ENCODE results near the gene BTBD18. TPM values are rescaled to one million over a fixed set of nuclear protein-coding genes. Genes with fewer than 3 reads are reported as not detected.

Gene BTBD18
- total RNA-seq, 1 experiment from 2014 or later = not detected

DNA sequence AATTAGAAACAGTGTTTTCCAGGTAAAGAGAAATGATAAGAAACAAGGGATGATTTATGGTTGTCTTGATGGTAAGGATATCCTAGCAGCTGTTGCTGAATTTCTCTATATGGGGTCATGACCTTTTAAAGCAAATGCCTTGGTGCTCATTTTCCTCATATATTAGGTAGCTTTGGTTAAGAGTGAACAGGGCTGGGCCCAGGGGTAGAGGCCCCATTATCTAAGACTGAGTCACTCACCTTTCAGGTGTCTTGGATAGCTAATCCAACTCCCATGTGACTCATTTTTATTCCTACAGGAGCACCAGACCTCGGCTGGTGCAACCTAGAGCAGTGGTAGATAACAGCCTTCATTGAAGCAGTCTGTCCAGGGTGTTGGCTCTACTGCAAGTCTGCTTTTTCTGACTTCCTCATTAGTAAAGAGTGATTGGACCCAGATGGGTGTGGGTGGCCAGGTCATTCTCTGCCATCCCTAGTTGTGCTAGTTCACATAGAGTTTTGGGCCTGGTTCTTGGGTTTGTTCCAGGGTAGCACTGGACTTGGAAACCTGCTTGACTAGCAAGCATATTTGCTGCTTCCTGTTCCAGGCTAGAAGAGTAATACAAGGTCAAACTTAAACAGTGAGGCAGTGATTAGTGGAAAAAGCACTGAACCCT, 47.4 kb upstream of the BTBD18 start:
- intact Hi-C loops (cut with micrococcal nuclease) = loop anchor here (1.0 kb wide), 3 partner anchors 21 to 87 kb away; partner anchors contain the start of genes MED19 and TMX2
- peaks cover 20% of the 10 kb centered on the region for H3K4me1 Mint-ChIP-seq (ENCODE audit: insufficient read depth, unreplicated experiment)
- no peaks in the 10 kb centered on the region for H3K27me3 Mint-ChIP-seq (ENCODE audit: insufficient read depth, unreplicated experiment)
- H3K27ac Mint-ChIP-seq (ENCODE audit: low read depth, unreplicated experiment) = peak overlapping the region; percentile 64
- H3K4me3 Mint-ChIP-seq (ENCODE audit: unreplicated experiment) = no peak overlapping the region
- POLR2A ChIA-PET = interaction anchor here (0.7 to 6.2 kb wide), 14 partner anchors 10 to 778 kb away, joined by 3 to 215 read pairs (median 4); partner anchors contain the start of genes CTNND1, MED19, SELENOH and TMX2
- CTCF ChIA-PET = interaction anchor here (0.6 to 14.9 kb wide), 12 partner anchors 10 to 725 kb away, joined by 3 to 312 read pairs (median 6); partner anchors contain the start of genes BTBD18 and CTNND1
- no peaks in the 10 kb centered on the region for H3K9me3 Mint-ChIP-seq (ENCODE audit: unreplicated experiment)
- DNase-seq (ENCODE audit: unreplicated experiment) = peak; percentile 87
- peaks cover 80% of the 10 kb centered on the region for H3K36me3 Mint-ChIP-seq (ENCODE audit: insufficient read depth, unreplicated experiment)
- TF ChIP-seq, protein P1, sequence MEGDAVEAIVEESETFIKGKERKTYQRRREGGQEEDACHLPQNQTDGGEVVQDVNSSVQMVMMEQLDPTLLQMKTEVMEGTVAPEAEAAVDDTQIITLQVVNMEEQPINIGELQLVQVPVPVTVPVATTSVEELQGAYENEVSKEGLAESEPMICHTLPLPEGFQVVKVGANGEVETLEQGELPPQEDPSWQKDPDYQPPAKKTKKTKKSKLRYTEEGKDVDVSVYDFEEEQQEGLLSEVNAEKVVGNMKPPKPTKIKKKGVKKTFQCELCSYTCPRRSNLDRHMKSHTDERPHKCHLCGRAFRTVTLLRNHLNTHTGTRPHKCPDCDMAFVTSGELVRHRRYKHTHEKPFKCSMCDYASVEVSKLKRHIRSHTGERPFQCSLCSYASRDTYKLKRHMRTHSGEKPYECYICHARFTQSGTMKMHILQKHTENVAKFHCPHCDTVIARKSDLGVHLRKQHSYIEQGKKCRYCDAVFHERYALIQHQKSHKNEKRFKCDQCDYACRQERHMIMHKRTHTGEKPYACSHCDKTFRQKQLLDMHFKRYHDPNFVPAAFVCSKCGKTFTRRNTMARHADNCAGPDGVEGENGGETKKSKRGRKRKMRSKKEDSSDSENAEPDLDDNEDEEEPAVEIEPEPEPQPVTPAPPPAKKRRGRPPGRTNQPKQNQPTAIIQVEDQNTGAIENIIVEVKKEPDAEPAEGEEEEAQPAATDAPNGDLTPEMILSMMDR (IDR thresholded peaks at IDR 0.05; ENCODE audit: unreplicated experiment) = no peak
- BruUV-seq (replicated peaks) = no TSS peak

- intact Hi-C loops (cut with micrococcal nuclease) = no loop called here
- ChIA-PET CTCF (interaction anchor here (0.6 to 6.1 kb wide), 3 partner anchors 26 to 430 kb away, joined by 3 to 62 read pairs (median 3); partner anchors contain the start of gene CTNND1), POLR2A (interaction anchor here (0.7 to 4.5 kb wide), 7 partner anchors 8 to 1377 kb away, joined by 3 to 34 read pairs (median 4); partner anchors contain the start of genes CTNND1, MED19, SELENOH and TMX2)
- Mint-ChIP-seq H3K27me3 (ENCODE audit: insufficient read depth, unreplicated experiment) (no peaks in the 10 kb centered on the region), H3K9me3 (ENCODE audit: unreplicated experiment) (no peaks in the 10 kb centered on the region), H3K27ac (ENCODE audit: low read depth, unreplicated experiment) (peak overlapping the region; percentile 84), H3K36me3 (ENCODE audit: insufficient read depth, unreplicated experiment) (peaks cover 50% of the 10 kb centered on the region), H3K4me3 (ENCODE audit: unreplicated experiment) (peak overlapping the region; percentile 70), H3K4me1 (ENCODE audit: insufficient read depth, unreplicated experiment) (peaks cover 34% of the 10 kb centered on the region)
- no peak for DNase-seq (ENCODE audit: unreplicated experiment)
- no TSS peak for BruUV-seq (replicated peaks)
- TF ChIP-seq, protein P1 (IDR thresholded peaks at IDR 0.05; ENCODE audit: unreplicated experiment) = no peak
Observed at GRCh38 chr11:57793351-57794115, 41.9 kb upstream of the BTBD18 start.

DNA sequence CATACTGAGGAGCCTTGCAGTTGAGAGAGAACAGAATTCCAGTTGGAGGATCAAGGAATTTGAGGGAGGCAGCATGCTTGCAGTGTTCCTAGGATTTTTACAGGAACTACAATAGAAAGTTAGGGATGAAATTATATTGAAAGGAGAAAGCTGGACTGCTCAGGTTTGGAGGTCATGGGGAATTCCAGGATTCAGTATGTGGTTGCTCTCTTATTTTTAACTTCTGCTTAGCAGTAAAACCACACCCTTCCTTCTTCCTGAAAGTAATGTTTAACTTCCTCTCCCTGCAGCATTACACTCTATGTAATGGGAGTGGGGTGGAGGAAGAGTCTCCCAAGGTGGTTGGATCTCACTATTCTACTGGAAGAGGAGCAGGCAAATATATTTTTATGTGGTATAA, 41.3 kb upstream of the BTBD18 start:
- peaks cover 38% of the 10 kb centered on the region for H3K4me1 Mint-ChIP-seq (ENCODE audit: insufficient read depth, unreplicated experiment)

More for the DNA sequence above, 41.3 kb upstream of the BTBD18 start:
- DNase-seq (ENCODE audit: unreplicated experiment) = no peak
- Mint-ChIP-seq H3K4me3 (ENCODE audit: unreplicated experiment) (peak overlapping the region; percentile 70), H3K9me3 (ENCODE audit: unreplicated experiment) (no peaks in the 10 kb centered on the region), H3K27ac (ENCODE audit: low read depth, unreplicated experiment) (peak overlapping the region; percentile 84), H3K36me3 (ENCODE audit: insufficient read depth, unreplicated experiment) (peaks cover 44% of the 10 kb centered on the region), H3K27me3 (ENCODE audit: insufficient read depth, unreplicated experiment) (no peaks in the 10 kb centered on the region)
- BruUV-seq (replicated peaks) = no TSS peak
- ChIA-PET CTCF (interaction anchor here (0.6 to 6.1 kb wide), 6 partner anchors 25 to 772 kb away, joined by 3 to 62 read pairs (median 3); partner anchors contain the start of gene CTNND1), POLR2A (interaction anchor here (0.7 to 4.5 kb wide), 8 partner anchors 9 to 1378 kb away, joined by 3 to 34 read pairs (median 4); partner anchors contain the start of genes CTNND1, MED19, SELENOH and TMX2)
- TF ChIP-seq, protein P1 (IDR thresholded peaks at IDR 0.05; ENCODE audit: unreplicated experiment) = no peak
- intact Hi-C loops (cut with micrococcal nuclease) = no loop called here
